GM06990 (cell line): Measurements from ENCODE around the gene POLR3A.

Source experiments
- DNase-seq: peaks from one replicate; pipeline ENCODE4 v3.0.0-alpha.2; 2011; ENCODE audit not compliant: insufficient read length; ENCODE audit errors: extremely low read depth
- H3K27me3 ChIP-seq: replicated peaks from 2 replicates; pipeline ENCODE4 v1.6.0; 2011; ENCODE audit warnings: low read length; ENCODE audit not compliant: control insufficient read depth, insufficient read depth
- H3K36me3 ChIP-seq: 2 replicates; pipeline ENCODE4 v1.5.1; 2011; ENCODE audit warnings: low read length; ENCODE audit not compliant: control insufficient read depth, insufficient read depth
- H3K4me3 ChIP-seq: replicated peaks from 2 replicates; pipeline ENCODE4 v1.5.1; 2011; ENCODE audit warnings: low read depth, mild to moderate bottlenecking, control low read depth, low read length
- TF ChIP-seq, protein P1 (sequence below): IDR thresholded peaks from 2 replicates; pipeline ENCODE4 v1.5.1; 2011; ENCODE audit warnings: low read length, control low read depth, mild to moderate bottlenecking, inconsistent platforms; ENCODE audit not compliant: insufficient read depth, poor library complexity, severe bottlenecking

Gene POLR3A

GRCh38 chr10:77962350-77963146 is 66.8 kb downstream of the POLR3A start:
- H3K27me3 ChIP-seq, result no peaks in the 10 kb centered on the region; the same call in 1 of the 2 replicates
- no peak overlapping the region for H3K4me3 ChIP-seq
- TF ChIP-seq, protein P1, sequence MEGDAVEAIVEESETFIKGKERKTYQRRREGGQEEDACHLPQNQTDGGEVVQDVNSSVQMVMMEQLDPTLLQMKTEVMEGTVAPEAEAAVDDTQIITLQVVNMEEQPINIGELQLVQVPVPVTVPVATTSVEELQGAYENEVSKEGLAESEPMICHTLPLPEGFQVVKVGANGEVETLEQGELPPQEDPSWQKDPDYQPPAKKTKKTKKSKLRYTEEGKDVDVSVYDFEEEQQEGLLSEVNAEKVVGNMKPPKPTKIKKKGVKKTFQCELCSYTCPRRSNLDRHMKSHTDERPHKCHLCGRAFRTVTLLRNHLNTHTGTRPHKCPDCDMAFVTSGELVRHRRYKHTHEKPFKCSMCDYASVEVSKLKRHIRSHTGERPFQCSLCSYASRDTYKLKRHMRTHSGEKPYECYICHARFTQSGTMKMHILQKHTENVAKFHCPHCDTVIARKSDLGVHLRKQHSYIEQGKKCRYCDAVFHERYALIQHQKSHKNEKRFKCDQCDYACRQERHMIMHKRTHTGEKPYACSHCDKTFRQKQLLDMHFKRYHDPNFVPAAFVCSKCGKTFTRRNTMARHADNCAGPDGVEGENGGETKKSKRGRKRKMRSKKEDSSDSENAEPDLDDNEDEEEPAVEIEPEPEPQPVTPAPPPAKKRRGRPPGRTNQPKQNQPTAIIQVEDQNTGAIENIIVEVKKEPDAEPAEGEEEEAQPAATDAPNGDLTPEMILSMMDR, result no peak
- H3K36me3 ChIP-seq, result no peaks in the 10 kb centered on the region
- DNase-seq, result no peak

DNA sequence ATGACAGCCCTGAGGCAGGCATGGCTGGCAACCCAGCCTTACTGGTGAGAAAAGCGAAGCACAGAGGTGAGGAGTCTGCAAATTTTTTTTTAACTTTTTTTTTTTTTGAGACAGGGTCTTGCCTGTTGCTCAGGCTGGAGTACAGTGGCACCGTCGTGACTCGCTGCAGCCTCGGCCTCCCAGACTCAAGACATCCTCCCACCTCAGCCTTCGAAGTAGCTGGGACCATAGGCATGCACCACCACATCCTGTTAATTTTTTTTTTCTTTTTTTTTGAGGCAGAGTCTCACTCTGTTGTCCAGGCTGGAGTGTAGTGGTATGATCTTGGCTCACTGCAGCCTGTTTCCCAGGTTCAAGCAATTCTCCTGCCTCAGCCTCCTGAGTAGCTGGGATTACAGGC is 67.6 kb downstream of the POLR3A start:
- H3K4me3 ChIP-seq, result no peak overlapping the region
- DNase-seq, result no peak
- TF ChIP-seq, protein P1, result no peak
- H3K27me3 ChIP-seq, result no peaks in the 10 kb centered on the region; the same call in 1 of the 2 replicates
- no peaks in the 10 kb centered on the region for H3K36me3 ChIP-seq

DNA sequence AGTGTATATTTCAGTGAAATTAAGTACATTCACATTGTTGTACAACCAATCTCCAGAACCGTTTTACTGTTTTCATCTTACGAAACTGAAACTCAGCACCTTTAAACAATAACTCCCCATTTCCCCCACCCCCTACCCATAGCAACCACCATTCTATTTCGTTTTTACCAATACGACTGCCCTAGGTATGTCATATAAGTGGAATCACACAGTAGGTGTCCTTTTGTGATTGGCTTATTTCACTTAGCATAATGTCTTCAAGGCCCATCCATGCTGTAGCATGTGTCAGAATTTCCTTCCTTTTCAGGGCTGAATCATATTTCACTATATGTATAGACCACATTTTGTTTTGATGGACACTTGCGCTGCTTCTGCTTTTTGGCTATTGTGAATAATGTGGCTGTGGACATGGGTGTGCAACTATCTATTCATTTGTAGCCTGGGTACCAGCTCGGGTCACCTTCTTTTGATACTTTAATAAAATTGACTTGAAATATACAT is 68.4 kb downstream of the POLR3A start:
- no peak overlapping the region for H3K4me3 ChIP-seq
- TF ChIP-seq, protein P1, result no peak
- H3K27me3 ChIP-seq, result no peaks in the 10 kb centered on the region; the same call in 1 of the 2 replicates
- DNase-seq, result no peak
- no peaks in the 10 kb centered on the region for H3K36me3 ChIP-seq

- no peaks in the 10 kb centered on the region for H3K36me3 ChIP-seq
- TF ChIP-seq, protein P1, result no peak
- H3K27me3 ChIP-seq, result no peaks in the 10 kb centered on the region; the same call in 1 of the 2 replicates
- no peak for DNase-seq
- H3K4me3 ChIP-seq, result no peak overlapping the region
These were observed 69.3 kb downstream of the POLR3A start for GRCh38 chr10:77959887-77960455.

DNA sequence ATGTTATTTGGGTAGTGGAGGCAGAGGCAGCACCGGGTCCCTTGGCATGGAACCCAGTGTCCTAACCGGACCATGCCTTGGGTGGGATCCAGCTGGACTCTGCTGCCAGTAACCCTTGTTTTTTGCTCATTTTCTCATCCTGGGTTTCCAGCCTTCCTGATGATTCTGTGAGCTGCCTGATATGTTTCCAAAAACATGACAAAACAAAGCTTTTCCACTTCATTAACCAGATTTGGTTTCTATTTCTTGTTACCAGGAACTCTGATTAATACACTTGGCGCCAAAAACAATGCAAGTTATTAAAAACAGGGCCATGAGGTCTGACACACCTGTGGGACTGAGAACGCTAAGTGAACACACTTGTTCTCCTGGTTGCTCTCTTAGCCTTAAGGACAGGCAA is 69.9 kb downstream of the POLR3A start:
- Histone ChIP-seq H3K27me3 (no peaks in the 10 kb centered on the region; the same call in 1 of the 2 replicates), H3K36me3 (no peaks in the 10 kb centered on the region), H3K4me3 (no peak overlapping the region)
- TF ChIP-seq, protein P1, result no peak
- DNase-seq, result no peak
